Stimulated activated CD8-positive, alpha-beta memory T cell treated with anti-CD3 and anti-CD28 coated beads, Interleukin-4, amount 100 ng/mL, for 48 hours (primary cell): ENCODE results near the gene GFRA4.
"Not testable (repeated sequence)": the region's sequence is repeated elsewhere in the genome, so short reads cannot be mapped to it uniquely, and the experiment has no call there.

Experiments
- DNase-seq: peaks from one replicate; pipeline ENCODE4 v3.0.0-alpha.2; 2020

GFRA4 gene

DNA sequence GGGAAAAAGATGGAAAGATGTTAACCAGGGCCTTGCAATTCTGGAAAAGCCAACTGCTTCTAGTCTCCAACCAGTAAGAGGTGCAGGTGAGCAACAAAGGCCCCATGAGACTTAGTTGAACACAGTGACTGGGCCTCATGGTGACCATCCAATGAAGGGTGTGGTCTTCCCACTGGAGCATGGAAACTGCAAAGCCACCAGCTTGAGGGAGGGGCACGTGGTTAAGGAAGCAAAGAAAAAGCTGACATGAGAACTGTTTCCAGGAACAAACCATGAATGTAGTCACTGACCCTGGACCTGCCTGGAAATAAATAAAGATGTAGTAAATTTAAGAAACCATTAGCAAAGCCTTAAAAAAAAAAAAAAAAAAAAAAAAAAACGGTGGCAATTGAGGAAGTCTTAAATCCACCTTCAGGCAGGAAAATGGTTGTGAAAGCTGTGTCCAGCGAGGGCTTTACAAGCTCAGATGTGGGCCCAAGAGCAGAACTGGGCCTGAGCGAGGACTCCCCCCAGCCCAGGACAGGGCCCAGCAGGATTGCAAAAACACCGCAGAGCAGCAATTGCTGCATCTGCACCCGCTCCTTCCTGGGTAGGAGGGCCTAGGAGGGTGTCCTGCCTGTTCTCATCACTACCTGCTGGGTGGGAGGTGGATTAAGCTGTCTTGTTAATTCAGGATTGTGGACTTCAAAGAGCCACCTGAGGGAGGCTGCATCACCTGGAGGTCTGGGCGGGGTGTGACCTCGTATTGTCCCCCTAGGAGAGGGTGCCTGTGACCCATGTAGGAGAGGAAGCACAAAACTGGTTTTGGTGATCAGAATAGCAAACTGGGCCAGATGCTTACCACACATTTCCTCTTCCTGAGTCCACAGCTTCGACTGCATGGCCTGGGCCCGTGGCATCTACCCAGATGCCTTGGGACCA is 10.3 kb downstream of the GFRA4 start:
- DNase-seq, result no peak

DNA sequence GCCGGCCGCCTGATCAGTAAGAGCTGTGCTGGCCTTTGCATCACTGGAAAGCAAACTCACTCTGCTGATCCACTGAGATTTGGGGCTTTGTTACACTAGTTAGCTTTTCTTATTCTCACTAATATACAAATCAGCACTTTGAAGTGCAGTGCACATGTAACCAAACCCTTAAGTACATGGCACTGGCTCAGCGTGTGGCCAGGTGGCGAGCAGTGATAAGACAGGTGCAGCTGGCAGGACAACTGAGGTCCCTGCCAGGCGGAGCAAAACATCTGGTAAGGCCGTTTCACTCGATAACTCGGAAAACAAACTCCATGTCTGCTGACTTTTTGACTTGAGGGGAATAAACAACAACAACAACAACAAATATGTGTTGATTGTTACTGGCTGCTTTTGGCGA is 11.0 kb downstream of the GFRA4 start:
- DNase-seq, result no peak

GRCh38 chr20:3651204-3651962 is 11.8 kb downstream of the GFRA4 start:
- DNase-seq, result no peak

DNA sequence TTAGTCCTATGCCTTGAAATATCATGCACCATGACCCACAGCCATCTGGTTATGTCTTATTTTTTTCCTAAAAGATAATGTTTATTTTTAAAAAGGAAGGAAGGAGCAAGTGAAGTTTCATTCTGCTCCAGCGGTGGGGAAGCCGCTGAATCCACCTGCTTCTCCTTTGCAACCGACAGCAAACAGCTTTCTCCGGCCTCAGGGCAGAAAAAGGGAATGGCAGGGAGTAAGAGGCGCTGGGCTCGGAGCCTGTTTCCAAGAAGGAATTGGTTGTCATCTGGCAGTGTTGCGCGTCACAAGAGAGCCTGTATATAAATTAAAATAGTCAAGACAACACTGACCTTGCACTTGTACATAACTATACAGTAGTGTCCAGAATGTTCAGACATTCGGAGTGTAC is 14.2 kb downstream of the GFRA4 start:
- DNase-seq, result no peak

GRCh38 chr20:3647473-3647872 is 15.7 kb downstream of the GFRA4 start:
- no peak for DNase-seq

GRCh38 chr20:3646651-3647050 is 16.5 kb downstream of the GFRA4 start:
- DNase-seq, result no peak

GRCh38 chr20:3646067-3646440 is 17.1 kb downstream of the GFRA4 start:
- no peak for DNase-seq

- DNase-seq, result no peak
Measured at GRCh38 chr20:3645309-3646066, 17.7 kb downstream of the GFRA4 start.

DNA sequence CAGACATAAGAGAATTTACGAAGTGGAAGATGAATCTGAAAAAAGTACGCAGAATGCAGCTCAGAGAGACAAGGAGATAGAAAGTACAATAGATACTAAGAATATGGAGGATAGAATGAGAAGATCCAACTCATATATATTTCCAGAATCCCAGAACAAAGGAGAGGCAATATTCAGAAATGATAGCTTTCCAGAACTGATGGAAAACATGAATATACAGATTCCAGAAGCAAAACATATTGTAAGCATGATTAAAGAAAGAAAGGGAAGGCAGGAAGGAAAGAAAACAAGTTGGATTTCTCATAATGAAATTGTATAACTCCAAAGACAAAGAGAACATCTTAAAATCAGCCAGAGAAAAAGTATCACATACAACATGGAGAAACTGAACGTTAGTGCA is 22.9 kb downstream of the GFRA4 start:
- DNase-seq, result no peak

- no peak for DNase-seq
Measured at GRCh38 chr20:3635346-3635745, 27.9 kb downstream of the GFRA4 start.

GRCh38 chr20:3633913-3634478 is 29.2 kb downstream of the GFRA4 start:
- DNase-seq, result no peak

DNA sequence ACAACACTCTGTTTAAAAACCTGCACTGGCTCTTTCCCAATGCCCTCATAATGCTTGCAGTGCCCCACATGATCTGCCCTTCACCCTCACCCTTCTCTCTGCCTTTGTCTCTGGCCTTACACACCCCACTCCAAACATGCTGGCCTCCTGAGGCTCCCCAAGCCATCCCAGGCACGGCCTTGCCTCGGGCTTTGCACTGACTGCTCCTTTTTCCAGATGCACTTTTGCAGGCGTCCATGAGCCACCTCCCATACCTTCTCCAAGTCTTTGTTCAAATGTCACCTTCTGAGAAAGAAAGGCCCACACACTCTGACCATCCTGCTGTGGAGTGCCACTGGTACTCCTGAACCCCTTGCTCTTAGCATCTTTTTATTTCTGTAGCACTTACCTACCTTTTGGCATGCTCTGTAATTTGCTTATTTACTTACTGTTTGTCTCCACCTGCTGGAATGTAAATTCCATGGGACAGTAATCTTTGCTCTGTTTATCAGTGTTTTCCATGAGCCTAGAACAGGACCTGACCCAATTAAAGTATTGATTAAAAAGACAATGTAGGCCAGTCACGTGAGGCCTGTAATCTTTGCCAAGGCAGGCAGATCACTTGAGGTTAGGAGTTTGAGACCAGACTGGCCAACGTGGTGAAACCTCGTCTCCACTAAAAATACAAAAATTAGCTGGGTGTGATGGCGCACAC is 30.7 kb downstream of the GFRA4 start:
- no peak for DNase-seq

DNA sequence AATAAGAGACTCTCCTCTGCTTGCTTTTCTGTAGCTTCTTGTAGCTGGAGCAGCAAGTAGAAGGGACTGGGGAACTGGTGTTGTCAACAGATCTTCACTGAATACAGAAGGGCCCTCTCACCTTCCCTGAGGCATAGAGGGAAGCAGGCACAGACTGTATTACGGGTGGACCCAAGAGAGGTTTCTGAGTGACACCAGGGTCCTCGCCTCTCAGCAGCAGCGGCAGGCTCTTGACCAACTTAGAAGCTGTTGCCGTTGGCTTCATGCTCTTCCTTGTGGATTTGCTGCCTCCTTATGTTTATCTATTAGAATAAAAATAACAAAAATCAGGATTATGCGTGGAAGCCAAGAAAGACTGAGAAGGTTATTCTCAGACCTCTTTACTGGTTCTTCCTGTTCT is 31.7 kb downstream of the GFRA4 start:
- no peak for DNase-seq

- no peak for DNase-seq
Measured at GRCh38 chr20:3630429-3630828, 32.8 kb downstream of the GFRA4 start.

DNA sequence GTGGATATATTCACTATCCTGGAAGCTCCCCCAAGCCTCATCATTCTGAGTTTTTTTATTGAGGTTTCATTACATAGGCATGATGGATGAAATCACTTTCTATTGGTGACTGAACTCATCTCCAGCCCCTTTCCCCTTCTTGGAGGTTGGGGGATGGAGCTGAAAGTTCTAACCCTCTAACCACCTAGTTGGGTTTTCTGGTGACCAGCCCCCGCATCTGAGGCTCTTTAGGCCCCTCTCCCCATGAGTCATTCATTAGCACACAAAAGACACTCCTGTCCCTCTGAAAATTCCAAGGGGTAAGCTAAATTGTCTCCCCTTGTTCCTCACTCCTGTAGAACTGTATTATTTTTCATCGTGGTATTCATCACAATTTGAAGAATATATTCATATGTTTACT is 33.3 kb downstream of the GFRA4 start:
- DNase-seq, result no peak

DNA sequence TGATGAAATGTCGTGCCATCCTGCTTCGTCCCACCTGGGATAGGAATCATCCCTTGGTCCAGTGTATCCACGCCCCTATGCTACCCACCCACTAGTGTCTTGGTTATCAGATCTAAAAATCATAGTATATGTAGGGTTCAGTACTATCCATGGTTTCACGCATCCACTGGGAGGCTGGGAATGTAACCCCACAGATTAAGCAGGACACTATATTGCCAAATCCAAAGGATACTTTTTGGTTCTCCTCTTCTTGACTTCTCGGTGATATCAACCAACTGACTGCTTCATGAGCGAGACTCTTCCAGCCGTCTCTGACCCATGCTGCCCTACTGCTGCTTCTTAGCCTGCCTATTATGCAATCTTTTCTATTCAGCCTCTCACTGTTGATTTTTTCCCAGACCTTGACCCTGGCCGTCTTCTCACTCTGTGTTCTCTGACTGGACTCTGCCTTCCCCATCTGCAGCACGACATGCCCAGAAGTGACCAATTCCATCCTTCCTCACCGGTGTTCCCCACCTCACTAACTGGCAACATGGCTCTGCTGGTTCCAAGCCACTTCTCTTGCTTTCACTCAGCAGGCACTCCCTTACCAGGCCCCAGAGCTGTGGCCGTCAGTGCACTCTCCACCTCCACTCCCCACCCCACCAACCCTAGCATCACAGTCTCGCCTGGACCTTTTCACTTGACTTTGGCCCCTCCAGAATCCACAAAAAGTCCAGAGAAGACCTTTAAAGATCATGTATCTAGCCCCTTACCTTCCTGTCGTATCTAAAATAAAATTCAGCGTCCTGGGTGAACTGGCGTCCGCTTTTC is 34.5 kb downstream of the GFRA4 start:
- DNase-seq, result no peak

DNA sequence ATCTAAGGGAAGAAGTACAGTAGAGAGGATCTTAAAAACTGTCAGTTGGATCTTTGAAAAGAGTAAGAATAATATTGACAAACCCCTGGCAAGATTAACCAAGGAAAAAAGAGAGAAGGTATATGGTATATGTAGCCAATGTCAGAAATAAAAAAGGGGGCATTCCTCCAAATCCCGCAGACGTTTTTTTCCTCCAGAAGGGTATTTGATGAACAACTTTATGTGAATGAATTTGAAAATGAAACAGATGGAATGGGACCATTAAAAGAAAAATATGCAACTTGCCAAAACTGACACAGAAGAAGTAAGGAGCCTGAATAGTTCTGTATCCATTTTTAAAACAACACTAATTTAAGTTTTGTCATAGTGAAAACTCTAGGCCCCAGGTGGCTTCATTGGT is 35.7 kb downstream of the GFRA4 start:
- no peak for DNase-seq

- DNase-seq, result no peak
Measured at GRCh38 chr20:3622406-3622805, 40.8 kb downstream of the GFRA4 start.

DNA sequence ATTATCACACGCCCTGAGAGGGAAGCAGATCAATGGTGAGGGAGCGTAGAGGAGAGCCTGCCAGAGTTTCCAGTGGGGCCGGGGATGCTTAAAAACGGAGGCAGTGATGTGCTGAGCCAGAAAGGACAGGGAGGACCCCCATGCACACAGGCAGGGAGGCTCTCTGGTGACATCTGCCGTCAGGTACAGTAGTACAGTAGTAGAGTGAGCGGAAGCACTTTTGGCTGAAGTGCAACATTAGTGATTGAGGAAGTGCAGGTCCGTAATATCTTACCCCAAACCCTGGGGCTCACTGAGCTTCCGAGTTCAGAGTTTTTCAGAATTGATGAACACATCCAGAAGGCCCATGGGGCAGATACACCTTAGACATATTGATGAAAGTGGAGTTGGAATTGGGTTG is 42.1 kb downstream of the GFRA4 start:
- no peak for DNase-seq

GRCh38 chr20:3616250-3616649 is 46.9 kb downstream of the GFRA4 start:
- no peak for DNase-seq

GRCh38 chr20:3615171-3615840 is 47.9 kb downstream of the GFRA4 start:
- DNase-seq, result not testable (repeated sequence)
